Nucleus accumbens (tissue), 56 donors: Measurements from ENCODE around the gene EXOSC7.
"Not testable (repeated sequence)": the region's sequence is repeated elsewhere in the genome, so short reads cannot be mapped to it uniquely, and the experiment has no call there.

Experiments used
- DNase-seq, 56 donors: peaks; one replicate each; lab custom pipeline; 2025; lab: John Stamatoyannopoulos, UW

Gene EXOSC7

DNA sequence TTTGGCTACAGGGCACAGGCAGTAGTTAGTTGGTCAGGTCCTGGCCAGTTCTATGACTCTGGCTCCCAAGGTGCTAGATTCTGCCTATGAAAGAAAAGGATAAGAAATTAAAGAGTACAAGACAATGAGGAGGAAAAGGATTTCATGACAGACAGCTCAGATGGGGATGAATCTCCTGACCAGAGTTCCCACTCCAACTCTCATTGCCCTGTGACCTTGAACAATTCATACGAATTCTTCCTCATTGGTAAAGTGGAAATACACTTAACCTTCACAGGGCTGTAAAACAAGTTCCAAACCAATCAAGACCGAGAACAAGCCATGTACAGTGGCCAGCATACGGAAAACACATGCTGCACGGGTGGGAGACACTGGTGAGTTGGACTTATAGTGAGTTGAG, 73.8 kb downstream of the EXOSC7 start:
- no peak for DNase-seq

DNA sequence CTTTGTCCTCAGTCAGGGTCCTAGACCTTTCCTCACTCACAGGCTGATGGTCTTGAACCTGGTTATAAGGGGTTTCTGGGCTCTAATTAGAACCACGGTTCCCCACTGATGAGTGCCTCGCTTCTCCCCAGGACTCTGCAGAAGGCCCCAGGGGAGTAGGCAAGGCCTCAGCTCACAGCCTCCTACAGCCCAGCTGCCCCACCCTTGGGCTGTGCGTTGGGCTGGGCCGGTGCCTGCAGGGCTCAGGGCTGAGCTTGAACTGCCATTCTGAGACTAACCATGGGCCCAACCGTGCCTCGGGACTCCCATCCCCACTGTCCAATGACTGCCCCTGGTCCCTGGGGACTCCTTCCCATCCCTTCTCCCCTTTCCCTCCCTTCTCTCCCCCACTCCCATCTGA, 75.6 kb downstream of the EXOSC7 start:
- no peak for DNase-seq

DNA sequence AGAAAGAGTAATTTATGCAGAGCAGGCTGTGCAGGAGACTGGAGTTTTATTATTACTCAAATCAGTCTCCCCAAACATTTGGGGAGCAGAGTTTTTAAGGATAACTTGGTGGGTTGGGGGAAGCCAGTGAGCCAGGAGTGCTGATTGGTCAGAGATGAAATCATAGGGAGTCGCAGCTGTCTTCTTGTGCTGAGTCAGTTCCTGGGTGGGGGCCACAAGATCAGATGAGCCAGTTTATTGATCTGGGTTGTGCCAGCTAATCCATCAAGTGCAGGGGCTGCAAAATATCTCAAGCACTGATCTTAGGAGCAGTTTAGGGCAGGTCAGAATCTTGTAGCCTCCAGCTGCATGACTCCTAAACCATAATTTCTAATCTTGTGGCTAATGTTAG, 77.8 kb downstream of the EXOSC7 start:
- DNase-seq, result not testable (repeated sequence)

DNA sequence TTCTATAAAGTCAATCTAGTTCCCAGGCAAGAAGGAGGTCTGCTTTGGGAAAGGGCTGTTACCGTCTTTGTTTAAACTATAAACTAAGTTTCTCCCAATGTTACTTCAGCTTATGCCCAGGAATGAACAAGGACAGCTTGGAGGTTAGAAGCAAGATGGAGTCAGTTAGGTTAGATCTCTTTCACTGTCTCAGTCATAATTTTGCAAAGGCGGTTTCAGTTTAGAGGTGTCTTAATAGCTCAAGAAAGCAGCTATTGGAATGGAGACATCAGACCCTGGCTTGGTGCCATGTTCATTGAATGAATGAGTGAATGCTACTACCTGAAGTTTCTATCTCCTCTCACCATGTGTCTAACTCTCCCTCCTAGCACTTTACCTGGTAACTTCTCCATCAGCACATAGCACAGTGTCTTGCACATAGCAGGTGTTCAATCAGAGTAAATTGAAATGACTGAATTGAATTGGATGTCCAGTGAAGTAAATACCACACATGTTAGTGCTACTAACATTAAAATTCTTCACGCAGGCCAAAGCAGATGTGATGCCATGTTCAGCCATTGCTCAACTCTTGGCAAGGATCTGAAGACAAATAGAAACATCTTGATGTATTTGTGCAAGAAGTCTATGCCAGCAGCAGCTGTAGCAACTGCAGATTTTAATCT, 78.3 kb downstream of the EXOSC7 start:
- DNase-seq, result no peak

DNA sequence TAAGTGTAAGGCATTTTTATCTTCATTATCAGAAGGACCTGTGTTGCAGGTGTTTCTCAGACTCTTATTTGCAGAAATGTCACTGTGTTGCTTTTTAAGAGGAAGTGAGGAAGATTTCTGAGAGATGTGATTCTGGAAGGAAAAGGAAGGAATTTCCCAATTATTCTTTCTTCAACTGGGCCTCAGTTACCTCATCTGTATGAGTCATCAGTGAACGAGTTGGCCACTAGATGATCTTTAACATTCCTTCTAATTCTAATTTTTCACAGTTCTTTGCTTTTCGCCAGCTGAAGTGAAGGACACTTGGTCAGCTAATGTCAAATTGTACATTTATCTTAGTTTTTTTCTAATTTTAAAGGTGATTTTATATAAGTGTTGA, 79.0 kb downstream of the EXOSC7 start:
- DNase-seq, result no peak

DNA sequence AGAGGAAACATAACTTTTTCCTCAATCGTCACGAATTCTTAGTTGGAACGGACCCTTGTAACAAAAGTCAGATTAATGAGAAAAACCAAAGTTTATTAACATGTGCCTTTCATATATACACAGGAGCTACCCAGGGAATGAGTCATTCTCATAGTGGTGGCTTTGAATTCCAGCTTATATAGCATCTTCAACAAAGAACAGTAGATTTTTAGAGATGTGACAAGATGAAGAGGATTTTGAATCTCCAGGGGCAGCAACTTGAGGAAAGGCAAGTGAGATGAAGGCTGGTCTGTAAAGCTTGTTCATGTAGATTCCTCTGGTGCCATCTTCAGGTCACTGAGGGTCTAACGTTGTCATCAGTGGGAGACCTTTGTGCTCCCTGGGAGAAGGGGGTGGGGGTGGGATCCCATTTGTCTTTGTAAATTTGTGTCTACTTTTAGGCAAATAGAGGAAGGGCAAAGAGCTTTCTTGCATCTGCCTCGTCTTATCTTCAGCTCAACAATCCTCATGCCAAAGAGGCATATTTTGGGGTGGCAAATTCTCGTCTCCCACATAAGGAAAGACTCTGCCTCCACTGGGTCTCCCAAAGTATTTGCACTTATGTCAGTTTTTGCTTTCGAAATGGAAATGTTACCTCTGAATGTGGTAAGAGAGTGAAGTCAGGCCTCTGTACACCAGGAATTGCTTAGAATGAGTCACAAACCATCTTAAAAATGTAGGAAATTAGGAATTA, 79.5 kb downstream of the EXOSC7 start:
- peak in 2 of 56 donors; percentile 4 to 5 for DNase-seq

DNA sequence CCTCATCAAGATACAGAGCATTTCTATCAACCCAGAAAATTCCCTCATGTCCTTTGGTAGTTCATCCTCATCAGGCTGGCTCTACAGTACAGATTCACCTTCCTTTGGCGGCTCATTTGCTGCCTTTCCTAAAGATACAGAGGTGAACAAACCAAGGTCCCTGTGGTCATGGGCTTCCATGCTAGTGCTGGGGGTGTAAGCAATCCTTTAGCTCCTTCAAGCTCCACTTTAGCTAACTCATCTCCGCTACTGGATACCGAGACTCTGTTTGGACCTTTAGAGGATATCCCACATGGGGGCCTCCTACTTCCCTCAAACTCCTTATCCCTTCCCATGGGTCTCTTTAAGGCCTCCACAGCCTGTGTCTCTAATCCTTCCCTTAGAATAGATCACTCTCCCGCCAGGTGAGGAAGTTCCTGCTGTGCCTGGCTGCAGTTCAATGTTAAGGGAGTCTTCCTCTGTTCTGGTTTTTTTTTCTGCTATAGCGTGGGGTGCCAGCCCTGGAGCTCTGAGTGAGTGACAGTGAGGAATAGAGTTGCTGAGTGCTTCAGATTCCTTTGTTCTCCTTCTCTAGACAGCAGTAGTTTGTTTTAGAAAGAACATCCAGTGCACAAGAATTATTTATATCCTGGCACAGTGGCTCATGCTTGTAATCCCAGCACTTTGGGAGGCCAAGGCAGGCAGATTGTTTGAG, 80.7 kb downstream of the EXOSC7 start:
- DNase-seq, result peak in 21 of 56 donors; percentile 4 to 69 (median 22)

DNA sequence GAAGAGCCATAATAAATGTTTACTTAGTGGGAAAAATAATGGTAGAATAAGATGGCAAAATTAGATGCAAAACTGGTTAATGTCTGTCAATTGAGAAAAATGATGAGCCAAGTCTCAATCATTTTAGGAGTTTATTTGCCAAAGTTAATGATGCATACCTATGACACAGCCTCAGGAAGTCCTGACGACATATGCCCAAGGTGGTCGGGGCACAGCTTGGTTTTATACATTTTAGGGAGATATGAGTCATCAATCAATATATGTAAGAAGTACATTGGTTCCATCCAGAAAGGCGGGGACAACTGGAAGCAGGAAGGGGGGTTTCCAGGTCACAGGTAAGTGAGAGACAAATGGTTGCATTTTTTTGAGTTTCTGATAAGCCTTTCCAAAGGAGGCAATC, 81.5 kb downstream of the EXOSC7 start:
- no peak for DNase-seq

DNA sequence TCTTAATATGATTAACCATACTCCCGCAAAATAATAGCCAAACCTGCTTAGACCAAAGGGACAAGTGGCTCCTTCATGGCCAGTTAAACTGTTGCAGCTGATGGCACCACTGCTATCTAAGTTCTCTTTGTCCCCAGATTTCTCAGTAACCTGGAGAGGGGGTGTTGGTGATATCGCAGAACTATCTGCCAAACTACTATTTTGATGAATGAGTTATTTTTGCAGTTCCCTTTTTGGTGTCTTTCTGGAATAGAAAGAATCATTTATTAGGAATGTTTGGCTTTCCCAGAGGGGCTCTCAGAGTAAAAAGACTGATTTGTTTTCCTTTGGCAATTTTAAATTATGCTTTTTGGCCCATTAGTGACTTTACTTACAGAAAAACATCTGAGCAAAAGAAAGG, 83.1 kb downstream of the EXOSC7 start:
- DNase-seq, result no peak

DNA sequence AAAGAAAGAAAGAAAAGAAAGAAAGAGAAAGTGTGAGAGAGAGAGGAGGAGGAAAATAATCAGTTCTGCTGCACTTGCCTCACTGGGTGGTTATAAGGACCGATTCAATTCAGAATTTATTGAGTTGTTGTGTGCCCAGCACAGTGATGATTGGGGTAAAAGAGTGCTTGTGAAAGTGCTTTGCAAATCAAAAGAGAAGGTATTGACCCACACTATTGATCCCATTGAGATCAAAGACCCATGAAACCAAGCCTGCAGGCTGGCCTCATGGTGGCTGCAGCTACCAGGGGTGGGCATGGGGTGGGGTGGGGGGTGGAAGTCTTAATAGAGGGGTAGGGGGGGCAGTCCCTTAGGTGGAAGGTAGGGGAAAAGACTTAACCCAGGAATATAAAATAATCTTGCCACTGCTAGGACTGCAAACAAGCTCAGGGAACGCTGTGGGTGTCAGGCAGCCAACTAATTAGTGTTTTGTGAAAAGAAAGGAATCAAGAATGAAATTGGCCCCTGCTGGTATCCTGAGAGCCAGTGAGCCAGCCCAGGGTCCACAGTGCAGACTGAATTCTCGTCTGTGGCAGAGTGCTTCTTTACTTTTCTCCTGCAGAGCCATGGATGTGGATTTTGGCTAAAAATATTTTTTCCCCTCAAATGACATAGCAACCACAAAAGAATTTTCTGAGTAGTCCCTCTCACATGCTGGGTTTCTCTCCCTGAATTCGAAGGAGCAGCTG, 84.3 kb downstream of the EXOSC7 start:
- peak in 7 of 56 donors; percentile 4 to 57 (median 13) for DNase-seq
